Measurements from ENCODE around the gene MPRIP. TPM values are rescaled to one million over a fixed set of nuclear protein-coding genes. Genes with fewer than 3 reads are reported as not detected.

The MPRIP gene
- total RNA-seq, 1 donor from 2014 or later = 350 TPM

GRCh38 chr17:17080181-17080631, 37.9 kb downstream of the MPRIP start:
- Histone ChIP-seq H3K36me3 (peaks cover 36% of the 10 kb centered on the region), H3K9me3 (replicated peaks) (no peaks in the 10 kb centered on the region), H3K4me3 (no peak overlapping the region), H3K4me1 (peaks cover 89% of the 10 kb centered on the region), H3K27me3 (ENCODE audit: low read depth) (no peaks in the 10 kb centered on the region), H3K27ac (replicated peaks) (peak overlapping the region; percentile 74)
- no peak for TF ChIP-seq CTCF (IDR thresholded peaks at IDR 0.05; ENCODE audit: borderline replicate concordance)
- no peak for DNase-seq
- intact Hi-C loops (cut with micrococcal nuclease) = no loop called here

- Histone ChIP-seq H3K27me3 (ENCODE audit: low read depth) (no peaks in the 10 kb centered on the region), H3K36me3 (peaks cover 39% of the 10 kb centered on the region), H3K4me1 (peaks cover 89% of the 10 kb centered on the region), H3K27ac (replicated peaks) (peak overlapping the region; percentile 74), H3K9me3 (replicated peaks) (no peaks in the 10 kb centered on the region), H3K4me3 (no peak overlapping the region)
- intact Hi-C loops (cut with micrococcal nuclease) = no loop called here
- DNase-seq = no peak
- TF ChIP-seq CTCF (IDR thresholded peaks at IDR 0.05; ENCODE audit: borderline replicate concordance) = no peak
Measured at GRCh38 chr17:17080781-17081180, 38.5 kb downstream of the MPRIP start.

GRCh38 chr17:17081304-17081940, 39.2 kb downstream of the MPRIP start:
- peaks cover 33% of the 10 kb centered on the region for H3K36me3 ChIP-seq
- no peak for TF ChIP-seq CTCF (IDR thresholded peaks at IDR 0.05; ENCODE audit: borderline replicate concordance)
- no peaks in the 10 kb centered on the region for H3K27me3 ChIP-seq (ENCODE audit: low read depth)
- DNase-seq = no peak
- H3K4me1 ChIP-seq = peaks cover 89% of the 10 kb centered on the region
- no peaks in the 10 kb centered on the region for H3K9me3 ChIP-seq (replicated peaks)
- peak overlapping the region; percentile 74 for H3K27ac ChIP-seq (replicated peaks)
- no peak overlapping the region for H3K4me3 ChIP-seq
- intact Hi-C loops (cut with micrococcal nuclease) = no loop called here

GRCh38 chr17:17082878-17083277, 40.6 kb downstream of the MPRIP start:
- H3K9me3 ChIP-seq (replicated peaks) = no peaks in the 10 kb centered on the region
- peaks cover 89% of the 10 kb centered on the region for H3K4me1 ChIP-seq
- H3K4me3 ChIP-seq = no peak overlapping the region
- DNase-seq = no peak
- H3K36me3 ChIP-seq = peaks cover 28% of the 10 kb centered on the region
- no peak overlapping the region for H3K27ac ChIP-seq (replicated peaks)
- intact Hi-C loops (cut with micrococcal nuclease) = no loop called here
- no peaks in the 10 kb centered on the region for H3K27me3 ChIP-seq (ENCODE audit: low read depth)
- no peak for TF ChIP-seq CTCF (IDR thresholded peaks at IDR 0.05; ENCODE audit: borderline replicate concordance)

- intact Hi-C loops (cut with micrococcal nuclease) = no loop called here
- no peak for DNase-seq
- Histone ChIP-seq H3K4me1 (peaks cover 89% of the 10 kb centered on the region), H3K4me3 (no peak overlapping the region), H3K9me3 (replicated peaks) (no peaks in the 10 kb centered on the region), H3K36me3 (peaks cover 22% of the 10 kb centered on the region), H3K27ac (replicated peaks) (peak overlapping the region; percentile 11), H3K27me3 (ENCODE audit: low read depth) (no peaks in the 10 kb centered on the region)
- TF ChIP-seq CTCF (IDR thresholded peaks at IDR 0.05; ENCODE audit: borderline replicate concordance) = no peak
Measured at GRCh38 chr17:17084317-17084835, 42.1 kb downstream of the MPRIP start.
